ENCODE data around the gene EXOC2. TPM values are rescaled to one million over a fixed set of nuclear protein-coding genes. Genes with fewer than 3 reads are reported as not detected.

Gene EXOC2
- total and polyA plus RNA-seq, 2 donors (not counting 3 experiments of a cell fraction or from before 2014, with no cell fraction given) = 18.2 to 30.8 TPM

DNA sequence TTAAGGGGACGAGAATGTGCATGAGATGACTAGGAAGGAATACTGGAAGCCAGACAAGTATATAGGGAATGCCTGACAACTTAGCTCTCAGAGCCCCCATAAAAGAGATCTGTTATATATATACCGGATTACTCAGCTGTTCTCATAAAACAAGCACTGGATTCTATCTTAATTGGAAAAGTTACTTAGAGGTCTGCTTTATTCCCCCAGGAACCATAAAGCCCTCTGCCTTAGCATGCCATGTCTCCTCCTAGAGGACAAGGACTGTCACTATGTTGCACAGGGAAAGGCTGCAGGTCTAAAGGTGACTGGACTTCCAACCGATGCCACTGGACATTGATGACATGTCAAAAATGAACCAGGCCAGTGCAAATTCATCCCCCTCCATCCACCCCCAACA lies 6.4 kb downstream of the EXOC2 start:
- FAIRE-seq (no peak), DNase-seq (ENCODE audit: low read depth, low spot score) (no peak)
- Histone ChIP-seq H3K27ac (ENCODE audit: insufficient read depth, low read depth, low read length) (no peak overlapping the region), H3K4me1 (ENCODE audit: control insufficient read depth, extremely low read depth, insufficient read depth, low read length) (peaks cover 40% of the 10 kb centered on the region), H3K9me1 (replicated peaks; ENCODE audit: control insufficient read depth, extremely low read depth, insufficient read depth, low read length) (no peaks in the 10 kb centered on the region), H3K27me3 (ENCODE audit: control insufficient read depth in 2 of 2, insufficient read depth in 2 of 2, low read length in 2 of 2) (no peaks in the 10 kb centered on the region), H3K9ac (replicated peaks; ENCODE audit: extremely low read depth, insufficient read depth, low read length) (no peak overlapping the region), H4K20me1 (replicated peaks; ENCODE audit: control insufficient read depth, extremely low read depth, insufficient read depth, low read length) (no peaks in the 10 kb centered on the region), H3K4me2 (ENCODE audit: insufficient read depth, low read length) (no peak overlapping the region), H3K4me3 (replicated peaks in 1 of 3; ENCODE audit: insufficient read depth in 1 of 3, low read depth in 1 of 3, low read length in 3 of 3) (no peak overlapping the region), H3K9me3 (replicated peaks; ENCODE audit: control insufficient read depth, insufficient read depth, low read length) (no peaks in the 10 kb centered on the region), H3K36me3 (ENCODE audit: control insufficient read depth in 2 of 2, extremely low read depth in 1 of 2, insufficient read depth in 2 of 2, low read length in 2 of 2) (peaks cover 2 to 3% of the 10 kb centered on the region in 2 experiments), H2AFZ (ENCODE audit: low read depth, low read length) (no peak overlapping the region), H3K79me2 (ENCODE audit: control insufficient read depth, insufficient read depth, low read length) (peaks cover 77% of the 10 kb centered on the region)
- TF ChIP-seq, protein P1, sequence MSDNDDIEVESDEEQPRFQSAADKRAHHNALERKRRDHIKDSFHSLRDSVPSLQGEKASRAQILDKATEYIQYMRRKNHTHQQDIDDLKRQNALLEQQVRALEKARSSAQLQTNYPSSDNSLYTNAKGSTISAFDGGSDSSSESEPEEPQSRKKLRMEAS (IDR thresholded peaks at IDR 0.05; ENCODE audit: insufficient read depth, insufficient read length) = no peak
- no peak for TF ChIP-seq EZH2 (IDR thresholded peaks at IDR 0.05; ENCODE audit: borderline replicate concordance, low read depth, low read length, severe bottlenecking)
- no peak for TF ChIP-seq FOS (IDR thresholded peaks at IDR 0.05; ENCODE audit: borderline replicate concordance, insufficient read depth, low read length)
- TF ChIP-seq, protein P2, sequence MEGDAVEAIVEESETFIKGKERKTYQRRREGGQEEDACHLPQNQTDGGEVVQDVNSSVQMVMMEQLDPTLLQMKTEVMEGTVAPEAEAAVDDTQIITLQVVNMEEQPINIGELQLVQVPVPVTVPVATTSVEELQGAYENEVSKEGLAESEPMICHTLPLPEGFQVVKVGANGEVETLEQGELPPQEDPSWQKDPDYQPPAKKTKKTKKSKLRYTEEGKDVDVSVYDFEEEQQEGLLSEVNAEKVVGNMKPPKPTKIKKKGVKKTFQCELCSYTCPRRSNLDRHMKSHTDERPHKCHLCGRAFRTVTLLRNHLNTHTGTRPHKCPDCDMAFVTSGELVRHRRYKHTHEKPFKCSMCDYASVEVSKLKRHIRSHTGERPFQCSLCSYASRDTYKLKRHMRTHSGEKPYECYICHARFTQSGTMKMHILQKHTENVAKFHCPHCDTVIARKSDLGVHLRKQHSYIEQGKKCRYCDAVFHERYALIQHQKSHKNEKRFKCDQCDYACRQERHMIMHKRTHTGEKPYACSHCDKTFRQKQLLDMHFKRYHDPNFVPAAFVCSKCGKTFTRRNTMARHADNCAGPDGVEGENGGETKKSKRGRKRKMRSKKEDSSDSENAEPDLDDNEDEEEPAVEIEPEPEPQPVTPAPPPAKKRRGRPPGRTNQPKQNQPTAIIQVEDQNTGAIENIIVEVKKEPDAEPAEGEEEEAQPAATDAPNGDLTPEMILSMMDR (IDR thresholded peaks at IDR 0.05; ENCODE audit: extremely low read depth in 1 of 2, insufficient read depth in 1 of 2, low read depth in 1 of 2, low read length in 2 of 2) = no peak
- TF ChIP-seq GATA2 (IDR thresholded peaks at IDR 0.05; ENCODE audit: insufficient read depth, insufficient read length, low read depth, low read length) = no peak
- TF ChIP-seq JUN (IDR thresholded peaks at IDR 0.05; ENCODE audit: borderline replicate concordance, insufficient read depth, insufficient read length, low read depth) = no peak
- TF ChIP-seq MYC (IDR thresholded peaks at IDR 0.05; ENCODE audit: low read depth, low read length) = no peak
- TF ChIP-seq POLR2A (IDR thresholded peaks at IDR 0.05; ENCODE audit: low read depth, low read length) = no peak
- TF ChIP-seq POLR2AphosphoS5 (IDR thresholded peaks at IDR 0.05; ENCODE audit: insufficient read depth, low read depth, low read length) = no peak
- dilution Hi-C loops (cut with MboI; ENCODE audit: extremely low pct_ligation_motif_present, low sequenced_read_pairs) (no loop called here), intact Hi-C loops (cut with micrococcal nuclease) (no loop called here)
- CTCF ChIA-PET = interaction anchor here (1.5 kb wide), 1 partner anchor 94 kb away, joined by 3 read pairs; no protein-coding TSS in a partner anchor
- POLR2A ChIA-PET = no interaction called here
- no TSS peak for BruUV-seq (replicated peaks)
